ENCODE data around the gene GPR78.

GPR78 gene

GRCh38 chr4:8534129-8534528, 46.1 kb upstream of the GPR78 start:
- peak overlapping the region; percentile 53 for H2AFZ ChIP-seq (ENCODE audit: low read length)
- H3K23ac ChIP-seq (ENCODE audit: low read depth, low read length, poor library complexity), result no peak overlapping the region
- WGBS, 2 donors (ENCODE audit: extremely low coverage in 2 of 2, insufficient read length in 2 of 2, insufficient replicate concordance in 1 of 2), result no CpG with 5 or more reads among the region's 4 CpGs
- no peak for DNase-seq (ENCODE audit: low spot score)
- no peak overlapping the region for H3K4me3 ChIP-seq (ENCODE audit: low read length in 2 of 2)
- H3K36me3 ChIP-seq (replicated peaks in 1 of 2; ENCODE audit: control insufficient read depth in 2 of 2, insufficient read depth in 2 of 2, low read length in 2 of 2), result no peaks in the 10 kb centered on the region
- no peak overlapping the region for H3K14ac ChIP-seq (ENCODE audit: low read length)
- H2BK15ac ChIP-seq (ENCODE audit: low read length), result no peak overlapping the region
- no peak overlapping the region for H3K4ac ChIP-seq (ENCODE audit: low read length)
- no peak overlapping the region for H4K91ac ChIP-seq (ENCODE audit: low read depth, low read length, poor library complexity)
- no peak overlapping the region for H2BK5ac ChIP-seq (ENCODE audit: low read length)
- H3K4me1 ChIP-seq (ENCODE audit: control insufficient read depth in 2 of 2, insufficient read depth in 1 of 2, low read depth in 1 of 2, low read length in 2 of 2), result no peaks in the 10 kb centered on the region
- no peaks in the 10 kb centered on the region for H3K79me1 ChIP-seq (ENCODE audit: low read depth, low read length)
- no peak overlapping the region for H2BK12ac ChIP-seq (ENCODE audit: low read length)
- no peak overlapping the region for H3K4me2 ChIP-seq (ENCODE audit: insufficient read depth, low read length, poor library complexity, severe bottlenecking)
- H2AK5ac ChIP-seq (ENCODE audit: low read depth, low read length), result no peak overlapping the region
- no peak overlapping the region for H3K27ac ChIP-seq (replicated peaks; ENCODE audit: low read length)
- H3K18ac ChIP-seq (ENCODE audit: low read length), result no peak overlapping the region
- H3K9ac ChIP-seq (ENCODE audit: low read depth, low read length, poor library complexity), result no peak overlapping the region
- no peak overlapping the region for H4K8ac ChIP-seq (ENCODE audit: low read depth, low read length)
- H3K27me3 ChIP-seq (ENCODE audit: control insufficient read depth in 3 of 3, insufficient read depth in 3 of 3, low read depth in 1 of 3, low read length in 3 of 3), result no peaks in the 10 kb centered on the region
- peaks cover 0 to 1% of the 10 kb centered on the region in 2 donors for H3K9me3 ChIP-seq (replicated peaks in 1 of 2; ENCODE audit: control insufficient read depth in 2 of 2, insufficient read depth in 1 of 2, low read depth in 1 of 2, low read length in 2 of 2)
- no peak overlapping the region for H2BK120ac ChIP-seq (ENCODE audit: low read depth, low read length)

GRCh38 chr4:8534611-8535010, 45.6 kb upstream of the GPR78 start:
- Histone ChIP-seq H3K27me3 (ENCODE audit: control insufficient read depth in 3 of 3, insufficient read depth in 3 of 3, low read depth in 1 of 3, low read length in 3 of 3) (no peaks in the 10 kb centered on the region), H2BK15ac (ENCODE audit: low read length) (no peak overlapping the region), H3K23ac (ENCODE audit: low read depth, low read length, poor library complexity) (no peak overlapping the region), H3K18ac (ENCODE audit: low read length) (no peak overlapping the region), H2BK12ac (ENCODE audit: low read length) (no peak overlapping the region), H3K36me3 (replicated peaks in 1 of 2; ENCODE audit: control insufficient read depth in 2 of 2, insufficient read depth in 2 of 2, low read length in 2 of 2) (no peaks in the 10 kb centered on the region), H2AFZ (ENCODE audit: low read length) (peak overlapping the region; percentile 53), H2BK5ac (ENCODE audit: low read length) (no peak overlapping the region), H3K79me1 (ENCODE audit: low read depth, low read length) (no peaks in the 10 kb centered on the region), H3K4ac (ENCODE audit: low read length) (no peak overlapping the region), H2BK120ac (ENCODE audit: low read depth, low read length) (no peak overlapping the region), H3K4me1 (ENCODE audit: control insufficient read depth in 2 of 2, insufficient read depth in 1 of 2, low read depth in 1 of 2, low read length in 2 of 2) (no peaks in the 10 kb centered on the region), H3K14ac (ENCODE audit: low read length) (no peak overlapping the region), H3K9ac (ENCODE audit: low read depth, low read length, poor library complexity) (no peak overlapping the region), H2AK5ac (ENCODE audit: low read depth, low read length) (no peak overlapping the region), H3K9me3 (replicated peaks in 1 of 2; ENCODE audit: control insufficient read depth in 2 of 2, insufficient read depth in 1 of 2, low read depth in 1 of 2, low read length in 2 of 2) (peaks cover 0 to 1% of the 10 kb centered on the region in 2 donors), H3K4me2 (ENCODE audit: insufficient read depth, low read length, poor library complexity, severe bottlenecking) (no peak overlapping the region), H3K4me3 (ENCODE audit: low read length in 2 of 2) (no peak overlapping the region), H3K27ac (replicated peaks; ENCODE audit: low read length) (no peak overlapping the region), H4K8ac (ENCODE audit: low read depth, low read length) (no peak overlapping the region), H4K91ac (ENCODE audit: low read depth, low read length, poor library complexity) (no peak overlapping the region)
- no CpG with 5 or more reads among the region's 2 CpGs for WGBS, 2 donors (ENCODE audit: extremely low coverage in 2 of 2, insufficient read length in 2 of 2, insufficient replicate concordance in 1 of 2)
- DNase-seq (ENCODE audit: low spot score), result no peak

- DNase-seq (ENCODE audit: low spot score), result no peak
- Histone ChIP-seq H3K27ac (replicated peaks; ENCODE audit: low read length) (no peak overlapping the region), H3K18ac (ENCODE audit: low read length) (no peak overlapping the region), H3K9ac (ENCODE audit: low read depth, low read length, poor library complexity) (no peak overlapping the region), H2BK12ac (ENCODE audit: low read length) (no peak overlapping the region), H4K91ac (ENCODE audit: low read depth, low read length, poor library complexity) (no peak overlapping the region), H2BK5ac (ENCODE audit: low read length) (no peak overlapping the region), H3K36me3 (replicated peaks in 1 of 2; ENCODE audit: control insufficient read depth in 2 of 2, insufficient read depth in 2 of 2, low read length in 2 of 2) (no peaks in the 10 kb centered on the region), H3K4me2 (ENCODE audit: insufficient read depth, low read length, poor library complexity, severe bottlenecking) (no peak overlapping the region), H4K8ac (ENCODE audit: low read depth, low read length) (no peak overlapping the region), H3K4me1 (ENCODE audit: control insufficient read depth in 2 of 2, insufficient read depth in 1 of 2, low read depth in 1 of 2, low read length in 2 of 2) (no peaks in the 10 kb centered on the region), H3K27me3 (ENCODE audit: control insufficient read depth in 3 of 3, insufficient read depth in 3 of 3, low read depth in 1 of 3, low read length in 3 of 3) (no peaks in the 10 kb centered on the region), H2BK120ac (ENCODE audit: low read depth, low read length) (no peak overlapping the region), H2AFZ (ENCODE audit: low read length) (no peak overlapping the region), H2BK15ac (ENCODE audit: low read length) (no peak overlapping the region), H3K23ac (ENCODE audit: low read depth, low read length, poor library complexity) (no peak overlapping the region), H3K4me3 (ENCODE audit: low read length in 2 of 2) (no peak overlapping the region), H3K4ac (ENCODE audit: low read length) (no peak overlapping the region), H3K9me3 (replicated peaks in 1 of 2; ENCODE audit: control insufficient read depth in 2 of 2, insufficient read depth in 1 of 2, low read depth in 1 of 2, low read length in 2 of 2) (no peaks in the 10 kb centered on the region), H3K79me1 (ENCODE audit: low read depth, low read length) (no peaks in the 10 kb centered on the region), H2AK5ac (ENCODE audit: low read depth, low read length) (no peak overlapping the region), H3K14ac (ENCODE audit: low read length) (no peak overlapping the region)
- no CpG with 5 or more reads among the region's 7 CpGs for WGBS, 2 donors (ENCODE audit: extremely low coverage in 2 of 2, insufficient read length in 2 of 2, insufficient replicate concordance in 1 of 2)
These were observed 43.7 kb upstream of the GPR78 start for GRCh38 chr4:8536467-8536866.

GRCh38 chr4:8537041-8537461, 43.1 kb upstream of the GPR78 start:
- H3K4me3 ChIP-seq (ENCODE audit: low read length in 2 of 2), result peak overlapping the region in 1 of 2 donors; percentile 31
- no peaks in the 10 kb centered on the region for H3K27me3 ChIP-seq (ENCODE audit: control insufficient read depth in 3 of 3, insufficient read depth in 3 of 3, low read depth in 1 of 3, low read length in 3 of 3)
- H2BK12ac ChIP-seq (ENCODE audit: low read length), result no peak overlapping the region
- no peak overlapping the region for H2BK120ac ChIP-seq (ENCODE audit: low read depth, low read length)
- no peak for DNase-seq (ENCODE audit: low spot score)
- H3K4ac ChIP-seq (ENCODE audit: low read length), result no peak overlapping the region
- H3K4me2 ChIP-seq (ENCODE audit: insufficient read depth, low read length, poor library complexity, severe bottlenecking), result no peak overlapping the region
- no peaks in the 10 kb centered on the region for H3K79me1 ChIP-seq (ENCODE audit: low read depth, low read length)
- peak overlapping the region; percentile 1 for H2AK5ac ChIP-seq (ENCODE audit: low read depth, low read length)
- no peaks in the 10 kb centered on the region for H3K4me1 ChIP-seq (ENCODE audit: control insufficient read depth in 2 of 2, insufficient read depth in 1 of 2, low read depth in 1 of 2, low read length in 2 of 2)
- H3K18ac ChIP-seq (ENCODE audit: low read length), result no peak overlapping the region
- H2AFZ ChIP-seq (ENCODE audit: low read length), result no peak overlapping the region
- H2BK15ac ChIP-seq (ENCODE audit: low read length), result no peak overlapping the region
- H3K9me3 ChIP-seq (replicated peaks in 1 of 2; ENCODE audit: control insufficient read depth in 2 of 2, insufficient read depth in 1 of 2, low read depth in 1 of 2, low read length in 2 of 2), result no peaks in the 10 kb centered on the region
- H3K23ac ChIP-seq (ENCODE audit: low read depth, low read length, poor library complexity), result no peak overlapping the region
- H4K91ac ChIP-seq (ENCODE audit: low read depth, low read length, poor library complexity), result no peak overlapping the region
- H3K14ac ChIP-seq (ENCODE audit: low read length), result no peak overlapping the region
- WGBS, 2 donors (ENCODE audit: extremely low coverage in 2 of 2, insufficient read length in 2 of 2, insufficient replicate concordance in 1 of 2), result no CpG with 5 or more reads among the region's 9 CpGs
- H3K9ac ChIP-seq (ENCODE audit: low read depth, low read length, poor library complexity), result no peak overlapping the region
- H3K36me3 ChIP-seq (replicated peaks in 1 of 2; ENCODE audit: control insufficient read depth in 2 of 2, insufficient read depth in 2 of 2, low read length in 2 of 2), result no peaks in the 10 kb centered on the region
- H2BK5ac ChIP-seq (ENCODE audit: low read length), result no peak overlapping the region
- H4K8ac ChIP-seq (ENCODE audit: low read depth, low read length), result no peak overlapping the region
- H3K27ac ChIP-seq (replicated peaks; ENCODE audit: low read length), result no peak overlapping the region
